Keratinocyte (primary cell): ENCODE data around the gene WDFY2. TPM values are rescaled to one million over a fixed set of nuclear protein-coding genes. Genes with fewer than 3 reads are reported as not detected.

Source experiments
- DNase-seq: peaks from one replicate; pipeline ENCODE4 v3.0.0-alpha.2; 2011; ENCODE audit warnings: low read depth, missing footprints, low spot score
- FAIRE-seq: peaks from 2 replicates; lab custom pipeline; 2011; peaks lifted over from hg19 to GRCh38; lab: Jason Lieb, UNC
- H2AFZ ChIP-seq: 2 replicates; pipeline ENCODE4 v1.6.0; 2012; ENCODE audit warnings: low read length, control low read depth, inconsistent platforms; ENCODE audit not compliant: control insufficient read depth
- H3K27ac ChIP-seq: 2 replicates; pipeline ENCODE4 v1.5.1; 2011; ENCODE audit warnings: low read length; ENCODE audit not compliant: control insufficient read depth, insufficient read depth
- H3K27me3 ChIP-seq: 3 replicates; pipeline ENCODE4 v1.6.0; 2011; ENCODE audit warnings: low read length; ENCODE audit not compliant: control insufficient read depth, insufficient read depth; ENCODE audit errors: extremely low read depth
- H3K36me3 ChIP-seq, 2 experiments: 2 replicates in 1 of 2; 3 replicates in 1 of 2; pipeline ENCODE4 v1.5.1; 2011; ENCODE audit warnings: low read length in 2 of 2, mild to moderate bottlenecking in 1 of 2; ENCODE audit not compliant: control insufficient read depth in 2 of 2, insufficient read depth in 2 of 2; ENCODE audit errors: extremely low read depth in 1 of 2
- H3K4me1 ChIP-seq: 3 replicates; pipeline ENCODE4 v1.5.1; 2011; ENCODE audit warnings: low read length; ENCODE audit not compliant: control insufficient read depth, insufficient read depth; ENCODE audit errors: extremely low read depth
- H3K4me2 ChIP-seq: 3 replicates; pipeline ENCODE4 v1.6.0; 2011; ENCODE audit warnings: low read depth, low read length; ENCODE audit not compliant: control insufficient read depth, insufficient read depth; ENCODE audit errors: extremely low read depth
- H3K4me3 ChIP-seq, 3 experiments: fragments of 200-600 bp in 1 of 3; sonication (generic) in 1 of 3; 2 replicates in 2 of 3; 3 replicates in 1 of 3; pipeline ENCODE4 v1.5.1; 2011 to 2016; ENCODE audit warnings: low read length in 3 of 3, mild to moderate bottlenecking in 3 of 3, control low read depth in 2 of 3, inconsistent platforms in 1 of 3, low read depth in 1 of 3, mixed read lengths in 1 of 3, mixed run types in 1 of 3, moderate library complexity in 1 of 3; ENCODE audit not compliant: control insufficient read depth in 2 of 3, insufficient read depth in 2 of 3; ENCODE audit errors: extremely low read depth in 1 of 3
- H3K79me2 ChIP-seq: 2 replicates; pipeline ENCODE4 v1.6.0; 2012; ENCODE audit warnings: low read length; ENCODE audit not compliant: control insufficient read depth, insufficient read depth
- H3K9ac ChIP-seq: 3 replicates; pipeline ENCODE4 v1.6.0; 2011; ENCODE audit warnings: low read length; ENCODE audit not compliant: control insufficient read depth, insufficient read depth; ENCODE audit errors: extremely low read depth
- H3K9me1 ChIP-seq: 3 replicates; pipeline ENCODE4 v1.6.0; 2011; ENCODE audit warnings: low read length; ENCODE audit not compliant: control insufficient read depth, insufficient read depth; ENCODE audit errors: extremely low read depth
- H3K9me3 ChIP-seq: 2 replicates; pipeline ENCODE4 v1.5.1; 2012; ENCODE audit warnings: low read depth, low read length; ENCODE audit not compliant: control insufficient read depth
- H4K20me1 ChIP-seq: 3 replicates; pipeline ENCODE4 v1.6.0; 2011; ENCODE audit warnings: low read length; ENCODE audit not compliant: control insufficient read depth, insufficient read depth; ENCODE audit errors: extremely low read depth
- EZH2 ChIP-seq: IDR thresholded peaks from one replicate; pipeline ENCODE4 v1.6.1; 2012; ENCODE audit warnings: inconsistent platforms, mild to moderate bottlenecking, low read length, moderate library complexity
- dilution Hi-C: fragments of 300-500 bp; cut with MboI; formaldehyde crosslinking; loops from one replicate; pipeline ENCODE4 v1.7.0; 2020; ENCODE audit warnings: low sequenced_read_pairs; ENCODE audit not compliant: extremely low pct_ligation_motif_present
- polyA plus RNA-seq, 5 experiments: library from polyadenylated mRNA; depleted of rRNA in 3 of 5; stranded (reverse) in 3 of 5; stranded (forward) in 1 of 5; unstranded in 1 of 5; fragments of >200 nt; gene quantifications; 1 replicate in 1 of 5; 2 replicates in 3 of 5; 3 replicates in 1 of 5; pipeline versions ENCODE4 v1.2.1 to v1.2.3, GENCODE V29; 2011 to 2012; ENCODE audit warnings: missing spikeins in 2 of 5, low read depth in 1 of 5, low replicate concordance in 1 of 5
- TF ChIP-seq, protein P1 (sequence below), 3 experiments: IDR thresholded peaks in 1 of 3; conservative IDR thresholded peaks in 1 of 3; optimal IDR thresholded peaks in 1 of 3; 2 replicates in 2 of 3; 3 replicates in 1 of 3; pipeline versions ENCODE3 to v1.5.1; 2011; ENCODE audit warnings: low read length in 3 of 3, mild to moderate bottlenecking in 3 of 3, moderate library complexity in 2 of 3, control low read depth in 1 of 3, inconsistent platforms in 1 of 3; ENCODE audit not compliant: insufficient read depth in 2 of 3; ENCODE audit errors: extremely low read depth in 1 of 3

WDFY2 gene
- polyA plus RNA-seq, 1 donor (not counting 4 experiments of a cell fraction or from before 2014, with no cell fraction given), result 18.6 TPM

DNA sequence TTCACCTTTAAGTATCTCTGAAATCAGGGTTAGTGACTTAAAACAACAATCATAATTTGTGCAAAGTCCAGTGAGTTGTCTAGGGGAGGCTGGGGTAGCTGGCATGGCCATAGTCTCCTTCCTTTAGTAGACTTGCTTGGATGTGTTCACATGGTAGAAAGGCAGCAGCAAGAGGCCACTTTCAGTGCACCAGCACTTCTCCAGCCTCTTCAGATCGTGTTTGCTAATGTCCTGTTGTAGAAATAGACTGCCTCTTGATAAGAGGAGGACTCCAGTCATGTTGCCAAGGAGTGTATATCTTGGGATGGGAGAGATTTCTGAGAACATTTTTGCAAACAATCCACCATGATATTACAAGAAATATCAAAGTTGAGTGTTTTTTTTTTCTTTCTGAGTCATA, 22.9 kb downstream of the WDFY2 start:
- peaks cover 2% of the 10 kb centered on the region for H4K20me1 ChIP-seq
- H2AFZ ChIP-seq, result no peak overlapping the region
- H3K4me2 ChIP-seq, result no peak overlapping the region
- peaks cover 96% of the 10 kb centered on the region for H3K79me2 ChIP-seq
- H3K4me3 ChIP-seq, result no peak overlapping the region
- H3K4me1 ChIP-seq, result peaks cover 20% of the 10 kb centered on the region
- TF ChIP-seq EZH2, result no peak
- TF ChIP-seq, protein P1, sequence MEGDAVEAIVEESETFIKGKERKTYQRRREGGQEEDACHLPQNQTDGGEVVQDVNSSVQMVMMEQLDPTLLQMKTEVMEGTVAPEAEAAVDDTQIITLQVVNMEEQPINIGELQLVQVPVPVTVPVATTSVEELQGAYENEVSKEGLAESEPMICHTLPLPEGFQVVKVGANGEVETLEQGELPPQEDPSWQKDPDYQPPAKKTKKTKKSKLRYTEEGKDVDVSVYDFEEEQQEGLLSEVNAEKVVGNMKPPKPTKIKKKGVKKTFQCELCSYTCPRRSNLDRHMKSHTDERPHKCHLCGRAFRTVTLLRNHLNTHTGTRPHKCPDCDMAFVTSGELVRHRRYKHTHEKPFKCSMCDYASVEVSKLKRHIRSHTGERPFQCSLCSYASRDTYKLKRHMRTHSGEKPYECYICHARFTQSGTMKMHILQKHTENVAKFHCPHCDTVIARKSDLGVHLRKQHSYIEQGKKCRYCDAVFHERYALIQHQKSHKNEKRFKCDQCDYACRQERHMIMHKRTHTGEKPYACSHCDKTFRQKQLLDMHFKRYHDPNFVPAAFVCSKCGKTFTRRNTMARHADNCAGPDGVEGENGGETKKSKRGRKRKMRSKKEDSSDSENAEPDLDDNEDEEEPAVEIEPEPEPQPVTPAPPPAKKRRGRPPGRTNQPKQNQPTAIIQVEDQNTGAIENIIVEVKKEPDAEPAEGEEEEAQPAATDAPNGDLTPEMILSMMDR (optimal IDR thresholded peaks at IDR 0.05 in 1 of 3, IDR thresholded peaks at IDR 0.05 in 1 of 3, conservative IDR thresholded peaks at IDR 0.05 in 1 of 3; ENCODE audit: extremely low read depth in 1 of 3, insufficient read depth in 2 of 3, low read length in 3 of 3), result no peak
- no peaks in the 10 kb centered on the region for H3K27me3 ChIP-seq
- DNase-seq, result no peak
- no peak overlapping the region for H3K9ac ChIP-seq
- no peaks in the 10 kb centered on the region for H3K9me1 ChIP-seq
- no peak for FAIRE-seq
- no peaks in the 10 kb centered on the region for H3K9me3 ChIP-seq
- H3K36me3 ChIP-seq, result peaks cover 1 to 11% of the 10 kb centered on the region in 2 experiments
- dilution Hi-C loops, result no loop called here
- H3K27ac ChIP-seq, result no peak overlapping the region

DNA sequence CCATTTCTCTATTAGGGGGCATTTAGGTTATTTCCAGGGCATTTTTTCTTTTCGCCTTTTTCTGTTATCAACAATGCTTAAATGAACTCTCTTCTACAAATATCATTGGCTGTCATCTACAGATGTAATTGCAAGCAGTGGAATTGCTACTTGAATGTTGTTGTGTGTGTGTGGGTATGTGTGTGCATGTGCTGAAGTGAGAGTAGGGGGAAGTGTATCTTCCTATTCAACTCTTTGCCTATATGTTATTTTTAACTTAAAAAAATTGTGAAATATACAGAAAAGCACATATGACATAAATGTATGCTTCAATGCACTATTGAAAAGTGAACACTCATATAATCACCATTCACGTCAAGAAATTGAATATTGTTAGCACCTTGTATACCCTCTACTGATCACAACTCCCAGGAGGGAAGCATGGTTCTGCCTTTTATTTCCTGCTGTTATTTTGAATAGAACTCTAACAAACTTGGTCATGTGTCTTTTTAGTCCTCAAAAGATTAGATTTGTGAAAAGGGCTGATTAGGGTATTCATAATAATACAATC, 24.7 kb downstream of the WDFY2 start:
- Histone ChIP-seq H3K9me1 (no peaks in the 10 kb centered on the region), H3K79me2 (peaks cover 94% of the 10 kb centered on the region), H2AFZ (no peak overlapping the region), H3K27ac (no peak overlapping the region), H3K4me3 (no peak overlapping the region), H3K4me2 (no peak overlapping the region), H3K9ac (no peak overlapping the region), H3K27me3 (no peaks in the 10 kb centered on the region), H4K20me1 (peaks cover 2% of the 10 kb centered on the region), H3K36me3 (peaks cover 1 to 5% of the 10 kb centered on the region in 2 experiments), H3K9me3 (no peaks in the 10 kb centered on the region), H3K4me1 (peaks cover 9% of the 10 kb centered on the region)
- DNase-seq, result no peak
- no peak for TF ChIP-seq EZH2
- TF ChIP-seq, protein P1 (optimal IDR thresholded peaks at IDR 0.05 in 1 of 3, IDR thresholded peaks at IDR 0.05 in 1 of 3, conservative IDR thresholded peaks at IDR 0.05 in 1 of 3; ENCODE audit: extremely low read depth in 1 of 3, insufficient read depth in 2 of 3, low read length in 3 of 3), result no peak
- no peak for FAIRE-seq
- dilution Hi-C loops, result no loop called here
